Measurements from ENCODE around the gene SH3BP1. TPM values are rescaled to one million over a fixed set of nuclear protein-coding genes. Genes with fewer than 3 reads are reported as not detected.

The SH3BP1 gene
- total RNA-seq, 2 donors from 2014 or later = 1.5 to 4.0 TPM

DNA sequence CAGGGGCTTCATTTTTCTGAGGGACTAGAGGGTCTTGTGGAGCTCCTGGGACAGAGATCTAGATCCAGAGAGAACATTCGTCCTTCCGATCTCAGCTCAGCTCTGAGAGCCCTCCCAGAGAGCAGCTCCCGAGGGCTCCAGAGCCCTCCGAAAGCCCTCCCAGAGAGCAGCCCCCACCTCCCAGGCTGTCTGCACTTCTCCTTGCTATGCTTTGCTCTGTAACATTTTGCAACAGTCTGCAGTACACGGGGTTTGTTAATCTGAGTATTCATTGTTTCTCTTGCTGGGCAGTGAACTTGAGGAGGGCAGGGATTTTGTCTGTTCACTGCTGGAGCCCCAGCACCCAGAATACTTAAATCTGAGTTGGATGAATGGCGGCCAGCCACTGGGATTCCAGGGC is 28.3 kb upstream of the SH3BP1 start:
- H3K9me3 ChIP-seq = no peaks in the 10 kb centered on the region
- no peak overlapping the region for H3K27ac ChIP-seq
- no peak for DNase-seq (ENCODE audit: low spot score)
- TF ChIP-seq, protein P1, sequence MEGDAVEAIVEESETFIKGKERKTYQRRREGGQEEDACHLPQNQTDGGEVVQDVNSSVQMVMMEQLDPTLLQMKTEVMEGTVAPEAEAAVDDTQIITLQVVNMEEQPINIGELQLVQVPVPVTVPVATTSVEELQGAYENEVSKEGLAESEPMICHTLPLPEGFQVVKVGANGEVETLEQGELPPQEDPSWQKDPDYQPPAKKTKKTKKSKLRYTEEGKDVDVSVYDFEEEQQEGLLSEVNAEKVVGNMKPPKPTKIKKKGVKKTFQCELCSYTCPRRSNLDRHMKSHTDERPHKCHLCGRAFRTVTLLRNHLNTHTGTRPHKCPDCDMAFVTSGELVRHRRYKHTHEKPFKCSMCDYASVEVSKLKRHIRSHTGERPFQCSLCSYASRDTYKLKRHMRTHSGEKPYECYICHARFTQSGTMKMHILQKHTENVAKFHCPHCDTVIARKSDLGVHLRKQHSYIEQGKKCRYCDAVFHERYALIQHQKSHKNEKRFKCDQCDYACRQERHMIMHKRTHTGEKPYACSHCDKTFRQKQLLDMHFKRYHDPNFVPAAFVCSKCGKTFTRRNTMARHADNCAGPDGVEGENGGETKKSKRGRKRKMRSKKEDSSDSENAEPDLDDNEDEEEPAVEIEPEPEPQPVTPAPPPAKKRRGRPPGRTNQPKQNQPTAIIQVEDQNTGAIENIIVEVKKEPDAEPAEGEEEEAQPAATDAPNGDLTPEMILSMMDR (IDR thresholded peaks at IDR 0.05) = no peak
- H3K4me3 ChIP-seq = no peak overlapping the region
- H3K4me1 ChIP-seq = peaks cover 0 to 39% of the 10 kb centered on the region in 2 donors
- H3K36me3 ChIP-seq = peaks cover 7% of the 10 kb centered on the region
- no peaks in the 10 kb centered on the region for H3K27me3 ChIP-seq

DNA sequence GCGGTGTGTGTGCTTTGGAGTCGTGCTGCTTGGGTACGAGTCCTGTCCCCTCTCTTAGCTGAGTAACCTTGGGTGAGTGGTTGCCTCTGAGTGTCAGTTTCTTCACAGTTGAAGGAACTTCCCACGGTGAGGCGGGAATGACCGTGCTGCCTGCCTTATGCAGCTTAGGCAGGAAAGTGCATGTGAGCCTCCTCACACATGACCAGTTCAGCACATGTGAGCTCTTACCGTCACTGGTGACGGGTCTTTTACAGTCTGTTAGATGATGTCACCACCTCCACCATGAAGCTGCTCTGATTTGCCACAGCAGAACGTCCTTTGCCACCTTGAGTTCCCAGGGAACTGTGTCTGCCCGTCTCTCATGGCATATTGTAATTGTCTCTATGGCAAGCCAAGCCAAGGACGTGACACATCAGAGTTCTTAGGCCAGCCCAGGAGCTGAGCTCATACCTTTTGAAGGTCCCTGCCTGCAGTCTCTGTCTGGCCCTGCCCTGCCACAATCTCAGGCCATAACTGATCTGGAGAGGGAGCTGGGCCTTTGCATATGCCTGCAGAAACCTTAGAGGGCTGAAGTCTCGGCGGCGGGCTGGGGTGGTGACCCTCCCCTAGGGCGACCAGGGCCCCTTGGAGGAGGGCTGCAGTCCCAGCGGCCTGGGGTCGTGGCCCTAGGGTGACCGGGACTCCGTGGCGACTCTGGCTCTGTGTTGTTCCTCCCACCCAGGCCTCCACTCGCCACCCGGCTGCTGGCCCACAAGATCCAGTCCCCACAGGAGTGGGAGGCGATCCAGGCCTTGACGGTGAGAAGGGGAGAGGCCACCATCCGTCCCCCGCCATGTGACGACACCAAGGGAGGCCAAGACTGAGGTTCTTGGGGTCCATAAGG is 23.0 kb upstream of the SH3BP1 start:
- TF ChIP-seq, protein P1 (IDR thresholded peaks at IDR 0.05) = no peak
- Histone ChIP-seq H3K4me3 (no peak overlapping the region), H3K4me1 (peaks cover 0 to 2% of the 10 kb centered on the region in 2 donors), H3K27me3 (no peaks in the 10 kb centered on the region), H3K27ac (no peak overlapping the region), H3K9me3 (no peaks in the 10 kb centered on the region), H3K36me3 (peaks cover 45% of the 10 kb centered on the region)
- no peak for DNase-seq (ENCODE audit: low spot score)

DNA sequence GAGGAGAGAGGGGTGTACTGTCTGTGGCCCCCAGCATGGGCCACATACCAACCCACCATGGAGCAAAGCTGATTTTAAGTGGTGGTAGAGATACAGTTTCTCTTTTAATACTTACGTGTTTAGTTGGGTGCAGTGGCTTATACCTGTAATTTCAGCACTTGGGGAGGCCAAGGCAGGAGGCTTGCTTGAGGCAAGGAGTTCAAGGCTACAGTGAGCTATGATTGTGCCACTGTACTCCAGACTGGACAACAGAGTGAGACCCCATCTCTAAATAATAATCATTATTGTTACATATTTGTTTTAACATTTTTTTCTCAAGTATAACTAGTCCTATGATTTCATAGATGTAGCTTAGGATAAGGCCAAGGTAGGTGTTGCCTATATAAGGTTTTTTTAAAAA is 22.0 kb upstream of the SH3BP1 start:
- Histone ChIP-seq H3K4me3 (no peak overlapping the region), H3K9me3 (no peaks in the 10 kb centered on the region), H3K4me1 (no peaks in the 10 kb centered on the region), H3K36me3 (peaks cover 49% of the 10 kb centered on the region), H3K27ac (no peak overlapping the region), H3K27me3 (no peaks in the 10 kb centered on the region)
- no peak for DNase-seq (ENCODE audit: low spot score)
- TF ChIP-seq, protein P1 (IDR thresholded peaks at IDR 0.05) = no peak

GRCh38 chr22:37618072-37618656 is 21.3 kb upstream of the SH3BP1 start:
- Histone ChIP-seq H3K36me3 (peaks cover 56% of the 10 kb centered on the region), H3K4me3 (no peak overlapping the region), H3K9me3 (no peaks in the 10 kb centered on the region), H3K27ac (no peak overlapping the region), H3K4me1 (no peaks in the 10 kb centered on the region), H3K27me3 (no peaks in the 10 kb centered on the region)
- DNase-seq (ENCODE audit: low spot score) = no peak
- TF ChIP-seq, protein P1 (IDR thresholded peaks at IDR 0.05) = no peak

DNA sequence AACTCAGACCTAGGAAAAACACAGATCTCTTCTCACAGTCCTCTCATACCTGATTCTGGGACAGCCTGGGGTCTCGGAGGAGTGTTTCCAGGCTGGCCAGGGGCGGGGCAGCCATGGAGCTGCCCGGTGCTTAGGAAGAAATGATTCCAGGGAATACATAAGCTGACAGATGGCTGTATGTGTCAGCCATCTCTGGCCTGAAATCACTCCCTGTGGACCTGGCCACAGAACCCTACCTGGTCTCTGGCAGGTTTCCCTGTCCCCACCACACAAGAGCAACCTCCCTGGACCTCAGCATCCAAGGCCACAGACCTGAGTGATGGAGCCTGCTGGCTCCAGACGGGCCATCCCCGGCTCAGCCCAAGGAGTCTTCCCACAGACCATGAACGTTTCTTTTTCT is 20.8 kb upstream of the SH3BP1 start:
- TF ChIP-seq, protein P1 (IDR thresholded peaks at IDR 0.05) = no peak
- Histone ChIP-seq H3K36me3 (peaks cover 59% of the 10 kb centered on the region), H3K9me3 (no peaks in the 10 kb centered on the region), H3K4me1 (peaks cover 0 to 1% of the 10 kb centered on the region in 2 donors), H3K27ac (no peak overlapping the region), H3K27me3 (no peaks in the 10 kb centered on the region), H3K4me3 (no peak overlapping the region)
- no peak for DNase-seq (ENCODE audit: low spot score)

Data from right atrium auricular region (tissue), 2 donors.